PC-9 (cell line): Measurements from ENCODE around the gene HNRNPA2B1.

Experiments
- EZH2 ChIP-seq: fragments of 200-600 bp; sonication (generic); IDR thresholded peaks from 2 replicates; pipeline ENCODE4 v1.8.0; 2017; ENCODE audit warnings: antibody characterized with exemption, low read depth
- TF ChIP-seq, protein P1 (sequence below): fragments of 200-600 bp; sonication (generic); conservative IDR thresholded peaks from 2 replicates; pipeline ENCODE4 v1.6.1; 2017; ENCODE audit warnings: mixed run types, antibody characterized with exemption, mild to moderate bottlenecking, moderate library complexity

DNA sequence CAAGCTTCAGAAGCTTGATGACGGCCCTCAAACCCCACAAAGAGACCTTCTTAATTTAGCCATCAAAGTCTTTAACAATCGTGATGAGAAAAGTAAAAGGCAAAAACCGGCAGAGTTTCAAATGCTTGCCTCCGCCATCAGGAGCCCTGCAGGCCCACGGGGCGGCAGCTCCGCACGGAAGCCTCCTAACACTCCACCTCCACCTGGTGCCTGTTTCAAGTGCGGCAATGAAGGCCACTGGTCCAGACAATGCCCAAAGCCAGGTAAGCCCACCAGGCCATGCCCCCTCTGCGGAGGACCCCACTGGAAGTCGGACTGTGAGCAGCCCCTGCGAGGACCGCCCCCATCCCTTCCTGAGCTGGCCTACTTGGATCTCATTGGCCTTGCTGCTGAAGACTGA lies 44.6 kb upstream of the HNRNPA2B1 start:
- TF ChIP-seq, protein P1, sequence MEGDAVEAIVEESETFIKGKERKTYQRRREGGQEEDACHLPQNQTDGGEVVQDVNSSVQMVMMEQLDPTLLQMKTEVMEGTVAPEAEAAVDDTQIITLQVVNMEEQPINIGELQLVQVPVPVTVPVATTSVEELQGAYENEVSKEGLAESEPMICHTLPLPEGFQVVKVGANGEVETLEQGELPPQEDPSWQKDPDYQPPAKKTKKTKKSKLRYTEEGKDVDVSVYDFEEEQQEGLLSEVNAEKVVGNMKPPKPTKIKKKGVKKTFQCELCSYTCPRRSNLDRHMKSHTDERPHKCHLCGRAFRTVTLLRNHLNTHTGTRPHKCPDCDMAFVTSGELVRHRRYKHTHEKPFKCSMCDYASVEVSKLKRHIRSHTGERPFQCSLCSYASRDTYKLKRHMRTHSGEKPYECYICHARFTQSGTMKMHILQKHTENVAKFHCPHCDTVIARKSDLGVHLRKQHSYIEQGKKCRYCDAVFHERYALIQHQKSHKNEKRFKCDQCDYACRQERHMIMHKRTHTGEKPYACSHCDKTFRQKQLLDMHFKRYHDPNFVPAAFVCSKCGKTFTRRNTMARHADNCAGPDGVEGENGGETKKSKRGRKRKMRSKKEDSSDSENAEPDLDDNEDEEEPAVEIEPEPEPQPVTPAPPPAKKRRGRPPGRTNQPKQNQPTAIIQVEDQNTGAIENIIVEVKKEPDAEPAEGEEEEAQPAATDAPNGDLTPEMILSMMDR = no peak
- no peak for TF ChIP-seq EZH2
